GM23338 (cell line): ENCODE results near the gene PKHD1. TPM values are rescaled to one million over a fixed set of nuclear protein-coding genes. Genes with fewer than 3 reads are reported as not detected.

Source experiments
- CREB1 ChIP-seq: fragments of 250-450 bp; sonication (Bioruptor Pico); IDR thresholded peaks from 2 replicates; pipeline ENCODE4 v1.5.0; 2020; ENCODE audit warnings: low read depth, mild to moderate bottlenecking, moderate library complexity
- ETS1 ChIP-seq: IDR thresholded peaks from 2 replicates; pipeline ENCODE4 v1.6.1; 2016; ENCODE audit warnings: antibody characterized with exemption
- EZH2 ChIP-seq: fragments of 200-600 bp; sonication (generic); IDR thresholded peaks from one replicate; pipeline ENCODE4 v1.8.0; 2017; ENCODE audit warnings: antibody characterized with exemption, mild to moderate bottlenecking, low read depth; ENCODE audit not compliant: unreplicated experiment
- EZH2phosphoT487 ChIP-seq: fragments of 200-600 bp; sonication (generic); IDR thresholded peaks from one replicate; pipeline ENCODE4 v1.8.1; 2018; ENCODE audit warnings: antibody characterized with exemption; ENCODE audit not compliant: unreplicated experiment
- NANOG ChIP-seq: IDR thresholded peaks from 2 replicates; pipeline ENCODE4 v1.6.1; 2016; ENCODE audit warnings: antibody characterized with exemption, borderline replicate concordance
- POLR2AphosphoS5 ChIP-seq: IDR thresholded peaks from 2 replicates; pipeline ENCODE4 v1.6.1; 2016; ENCODE audit warnings: antibody characterized with exemption, low read depth
- STAT1 ChIP-seq: IDR thresholded peaks from one replicate; pipeline ENCODE4 v1.6.1; 2016; ENCODE audit warnings: antibody characterized with exemption; ENCODE audit not compliant: unreplicated experiment
- polyA plus RNA-seq: library from polyadenylated mRNA; unstranded; fragments of >200 nt; fragmentation: Nextera tagmentation; extraction: Ambion mirVana; gene quantifications from 2 replicates; pipeline ENCODE4 v1.2.1, GENCODE V29; 2016
- total RNA-seq: library from RNA; depleted of rRNA; stranded (reverse); fragments of >200 nt; shearing (Covaris generic); gene quantifications from 2 replicates; pipeline ENCODE4 v1.2.3, GENCODE V29; 2014
- TF ChIP-seq, protein P1 (sequence below): fragments of 250-450 bp; sonication (Bioruptor Pico); IDR thresholded peaks from 2 replicates; pipeline ENCODE4 v1.5.0; 2020; ENCODE audit warnings: mild to moderate bottlenecking, moderate library complexity
- TF ChIP-seq, protein P2 (sequence below), 2 experiments: fragments of 200-600 bp in 1 of 2; sonication (generic) in 1 of 2; conservative IDR thresholded peaks; 2 replicates each; pipeline versions ENCODE4 v1.5.1 to v1.6.1; 2016 to 2017; ENCODE audit warnings: antibody characterized with exemption in 2 of 2, low read depth in 2 of 2, mild to moderate bottlenecking in 2 of 2, moderate library complexity in 1 of 2

PKHD1 gene
- total and polyA plus RNA-seq, 2 experiments from 2014 or later, result 0.03 to 0.07 TPM

DNA sequence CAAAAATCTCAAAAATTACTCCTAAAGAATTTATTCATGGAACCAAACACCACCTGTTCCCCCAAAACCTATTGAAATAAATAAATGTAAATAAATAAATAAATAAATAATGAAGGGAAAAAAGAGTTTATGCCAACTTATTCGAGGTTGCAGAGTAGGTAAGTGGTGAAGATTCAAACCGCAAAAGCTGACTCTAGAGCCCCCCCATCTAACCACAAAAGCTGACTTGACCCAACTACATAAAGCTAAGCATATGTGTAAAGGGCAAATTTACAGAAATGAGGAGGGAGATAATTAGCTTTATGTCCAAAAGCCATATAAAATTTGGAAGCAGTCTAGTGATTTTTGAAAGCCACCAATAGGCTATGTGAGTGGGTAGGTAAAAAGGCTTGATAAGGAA lies 486.9 kb downstream of the PKHD1 start (continued):
- TF ChIP-seq, protein P1, sequence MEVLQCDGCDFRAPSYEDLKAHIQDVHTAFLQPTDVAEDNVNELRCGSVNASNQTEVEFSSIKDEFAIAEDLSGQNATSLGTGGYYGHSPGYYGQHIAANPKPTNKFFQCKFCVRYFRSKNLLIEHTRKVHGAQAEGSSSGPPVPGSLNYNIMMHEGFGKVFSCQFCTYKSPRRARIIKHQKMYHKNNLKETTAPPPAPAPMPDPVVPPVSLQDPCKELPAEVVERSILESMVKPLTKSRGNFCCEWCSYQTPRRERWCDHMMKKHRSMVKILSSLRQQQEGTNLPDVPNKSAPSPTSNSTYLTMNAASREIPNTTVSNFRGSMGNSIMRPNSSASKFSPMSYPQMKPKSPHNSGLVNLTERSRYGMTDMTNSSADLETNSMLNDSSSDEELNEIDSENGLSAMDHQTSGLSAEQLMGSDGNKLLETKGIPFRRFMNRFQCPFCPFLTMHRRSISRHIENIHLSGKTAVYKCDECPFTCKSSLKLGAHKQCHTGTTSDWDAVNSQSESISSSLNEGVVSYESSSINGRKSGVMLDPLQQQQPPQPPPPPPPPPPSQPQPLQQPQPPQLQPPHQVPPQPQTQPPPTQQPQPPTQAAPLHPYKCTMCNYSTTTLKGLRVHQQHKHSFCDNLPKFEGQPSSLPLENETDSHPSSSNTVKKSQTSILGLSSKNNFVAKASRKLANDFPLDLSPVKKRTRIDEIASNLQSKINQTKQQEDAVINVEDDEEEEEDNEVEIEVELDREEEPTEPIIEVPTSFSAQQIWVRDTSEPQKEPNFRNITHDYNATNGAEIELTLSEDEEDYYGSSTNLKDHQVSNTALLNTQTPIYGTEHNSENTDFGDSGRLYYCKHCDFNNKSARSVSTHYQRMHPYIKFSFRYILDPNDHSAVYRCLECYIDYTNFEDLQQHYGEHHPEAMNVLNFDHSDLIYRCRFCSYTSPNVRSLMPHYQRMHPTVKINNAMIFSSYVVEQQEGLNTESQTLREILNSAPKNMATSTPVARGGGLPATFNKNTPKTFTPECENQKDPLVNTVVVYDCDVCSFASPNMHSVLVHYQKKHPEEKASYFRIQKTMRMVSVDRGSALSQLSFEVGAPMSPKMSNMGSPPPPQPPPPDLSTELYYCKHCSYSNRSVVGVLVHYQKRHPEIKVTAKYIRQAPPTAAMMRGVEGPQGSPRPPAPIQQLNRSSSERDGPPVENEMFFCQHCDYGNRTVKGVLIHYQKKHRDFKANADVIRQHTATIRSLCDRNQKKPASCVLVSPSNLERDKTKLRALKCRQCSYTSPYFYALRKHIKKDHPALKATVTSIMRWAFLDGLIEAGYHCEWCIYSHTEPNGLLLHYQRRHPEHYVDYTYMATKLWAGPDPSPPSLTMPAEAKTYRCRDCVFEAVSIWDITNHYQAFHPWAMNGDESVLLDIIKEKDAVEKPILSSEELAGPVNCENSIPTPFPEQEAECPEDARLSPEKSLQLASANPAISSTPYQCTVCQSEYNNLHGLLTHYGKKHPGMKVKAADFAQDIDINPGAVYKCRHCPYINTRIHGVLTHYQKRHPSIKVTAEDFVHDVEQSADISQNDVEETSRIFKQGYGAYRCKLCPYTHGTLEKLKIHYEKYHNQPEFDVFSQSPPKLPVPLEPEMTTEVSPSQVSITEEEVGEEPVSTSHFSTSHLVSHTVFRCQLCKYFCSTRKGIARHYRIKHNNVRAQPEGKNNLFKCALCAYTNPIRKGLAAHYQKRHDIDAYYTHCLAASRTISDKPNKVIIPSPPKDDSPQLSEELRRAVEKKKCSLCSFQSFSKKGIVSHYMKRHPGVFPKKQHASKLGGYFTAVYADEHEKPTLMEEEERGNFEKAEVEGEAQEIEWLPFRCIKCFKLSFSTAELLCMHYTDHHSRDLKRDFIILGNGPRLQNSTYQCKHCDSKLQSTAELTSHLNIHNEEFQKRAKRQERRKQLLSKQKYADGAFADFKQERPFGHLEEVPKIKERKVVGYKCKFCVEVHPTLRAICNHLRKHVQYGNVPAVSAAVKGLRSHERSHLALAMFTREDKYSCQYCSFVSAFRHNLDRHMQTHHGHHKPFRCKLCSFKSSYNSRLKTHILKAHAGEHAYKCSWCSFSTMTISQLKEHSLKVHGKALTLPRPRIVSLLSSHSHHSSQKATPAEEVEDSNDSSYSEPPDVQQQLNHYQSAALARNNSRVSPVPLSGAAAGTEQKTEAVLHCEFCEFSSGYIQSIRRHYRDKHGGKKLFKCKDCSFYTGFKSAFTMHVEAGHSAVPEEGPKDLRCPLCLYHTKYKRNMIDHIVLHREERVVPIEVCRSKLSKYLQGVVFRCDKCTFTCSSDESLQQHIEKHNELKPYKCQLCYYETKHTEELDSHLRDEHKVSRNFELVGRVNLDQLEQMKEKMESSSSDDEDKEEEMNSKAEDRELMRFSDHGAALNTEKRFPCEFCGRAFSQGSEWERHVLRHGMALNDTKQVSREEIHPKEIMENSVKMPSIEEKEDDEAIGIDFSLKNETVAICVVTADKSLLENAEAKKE (CRISPR knock-in tag), result no peak
- TF ChIP-seq STAT1 (no peak), EZH2 (no peak), ETS1 (no peak), EZH2phosphoT487 (no peak), NANOG (no peak), CREB1 (CRISPR knock-in tag) (no peak), POLR2AphosphoS5 (no peak)
- TF ChIP-seq, protein P2, sequence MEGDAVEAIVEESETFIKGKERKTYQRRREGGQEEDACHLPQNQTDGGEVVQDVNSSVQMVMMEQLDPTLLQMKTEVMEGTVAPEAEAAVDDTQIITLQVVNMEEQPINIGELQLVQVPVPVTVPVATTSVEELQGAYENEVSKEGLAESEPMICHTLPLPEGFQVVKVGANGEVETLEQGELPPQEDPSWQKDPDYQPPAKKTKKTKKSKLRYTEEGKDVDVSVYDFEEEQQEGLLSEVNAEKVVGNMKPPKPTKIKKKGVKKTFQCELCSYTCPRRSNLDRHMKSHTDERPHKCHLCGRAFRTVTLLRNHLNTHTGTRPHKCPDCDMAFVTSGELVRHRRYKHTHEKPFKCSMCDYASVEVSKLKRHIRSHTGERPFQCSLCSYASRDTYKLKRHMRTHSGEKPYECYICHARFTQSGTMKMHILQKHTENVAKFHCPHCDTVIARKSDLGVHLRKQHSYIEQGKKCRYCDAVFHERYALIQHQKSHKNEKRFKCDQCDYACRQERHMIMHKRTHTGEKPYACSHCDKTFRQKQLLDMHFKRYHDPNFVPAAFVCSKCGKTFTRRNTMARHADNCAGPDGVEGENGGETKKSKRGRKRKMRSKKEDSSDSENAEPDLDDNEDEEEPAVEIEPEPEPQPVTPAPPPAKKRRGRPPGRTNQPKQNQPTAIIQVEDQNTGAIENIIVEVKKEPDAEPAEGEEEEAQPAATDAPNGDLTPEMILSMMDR (conservative IDR thresholded peaks at IDR 0.05; ENCODE audit: low read depth in 2 of 2), result no peak
